Neural progenitor cell (in vitro differentiated cells): ENCODE data around the gene SPATA7. TPM values are rescaled to one million over a fixed set of nuclear protein-coding genes. Genes with fewer than 3 reads are reported as not detected.

Experiments used
- DNase-seq: peaks from one replicate; pipeline ENCODE4 v3.0.0-alpha.2; 2016; ENCODE audit warnings: low spot score
- H2AFZ ChIP-seq: fragments of 200-600 bp; sonication (generic); replicated peaks from 2 replicates; pipeline ENCODE4 v1.6.1; 2016; ENCODE audit warnings: antibody characterized with exemption
- H3F3A ChIP-seq: fragments of 200-600 bp; sonication (generic); 2 replicates; pipeline ENCODE4 v1.6.1; 2016; ENCODE audit warnings: antibody characterized with exemption, low read depth
- H3K27ac ChIP-seq: fragments of 200-600 bp; sonication (generic); 2 replicates; pipeline ENCODE4 v1.5.1; 2016; ENCODE audit warnings: mild to moderate bottlenecking
- H3K27me3 ChIP-seq: fragments of 200-600 bp; sonication (generic); 2 replicates; pipeline ENCODE4 v1.6.1; 2016; ENCODE audit warnings: mild to moderate bottlenecking, moderate library complexity
- H3K36me3 ChIP-seq: fragments of 200-600 bp; sonication (generic); 2 replicates; pipeline ENCODE4 v1.5.1; 2016
- H3K4me1 ChIP-seq: fragments of 200-600 bp; sonication (generic); 2 replicates; pipeline ENCODE4 v1.6.1; 2016; ENCODE audit warnings: mixed run types
- H3K4me2 ChIP-seq: fragments of 200-600 bp; sonication (generic); 2 replicates; pipeline ENCODE4 v1.6.1; 2016
- H3K4me3 ChIP-seq: fragments of 200-600 bp; sonication (generic); 2 replicates; pipeline ENCODE4 v1.5.1; 2016
- H3K79me2 ChIP-seq: fragments of 200-600 bp; sonication (generic); 2 replicates; pipeline ENCODE4 v1.6.1; 2016; ENCODE audit warnings: low read depth
- H3K9ac ChIP-seq: fragments of 200-600 bp; sonication (generic); 2 replicates; pipeline ENCODE4 v1.6.1; 2016
- H3K9me3 ChIP-seq: fragments of 200-600 bp; sonication (generic); 2 replicates; pipeline ENCODE4 v1.5.1; 2016; ENCODE audit warnings: low read depth
- H4K20me1 ChIP-seq: fragments of 200-600 bp; sonication (generic); 2 replicates; pipeline ENCODE4 v1.6.1; 2016; ENCODE audit warnings: low read depth
- H3K27ac Mint-ChIP-seq: 3 replicates; pipeline ENCODE4 v1.8.0; 2021; ENCODE audit warnings: mixed read lengths
- H3K27me3 Mint-ChIP-seq: 2 replicates; pipeline ENCODE4 v1.8.0; 2022; ENCODE audit warnings: low read depth, mild to moderate bottlenecking, inconsistent platforms, moderate library complexity, mixed read lengths; ENCODE audit not compliant: insufficient read depth
- H3K36me3 Mint-ChIP-seq: 3 replicates; pipeline ENCODE4 v1.8.0; 2021; ENCODE audit warnings: mixed read lengths
- H3K4me1 Mint-ChIP-seq: 3 replicates; pipeline ENCODE4 v1.8.0; 2021; ENCODE audit warnings: mixed read lengths
- H3K4me3 Mint-ChIP-seq: 3 replicates; pipeline ENCODE4 v1.8.0; 2021; ENCODE audit warnings: mild to moderate bottlenecking, moderate library complexity, mixed read lengths
- H3K9me3 Mint-ChIP-seq: 3 replicates; pipeline ENCODE4 v1.8.0; 2020; ENCODE audit warnings: mixed read lengths
- EZH2 ChIP-seq: fragments of 200-600 bp; sonication (generic); IDR thresholded peaks from 2 replicates; pipeline ENCODE4 v1.6.1; 2017; ENCODE audit warnings: antibody characterized with exemption, mild to moderate bottlenecking, moderate library complexity
- EZH2phosphoT487 ChIP-seq: fragments of 200-600 bp; sonication (generic); IDR thresholded peaks from 2 replicates; pipeline ENCODE4 v1.6.1; 2017; ENCODE audit warnings: antibody characterized with exemption
- total RNA-seq: library from RNA; depleted of rRNA; stranded (reverse); fragments of >200 nt; gene quantifications from 2 replicates; pipeline ENCODE4 v1.2.3, GENCODE V29; 2015; ENCODE audit warnings: low replicate concordance
- TF ChIP-seq, protein P1 (sequence below): fragments of 200-600 bp; sonication (generic); IDR thresholded peaks from 2 replicates; pipeline ENCODE4 v1.5.1; 2017; ENCODE audit warnings: antibody characterized with exemption, mild to moderate bottlenecking

SPATA7 gene
- total RNA-seq, 1 donor from 2014 or later, result 39.9 TPM

DNA sequence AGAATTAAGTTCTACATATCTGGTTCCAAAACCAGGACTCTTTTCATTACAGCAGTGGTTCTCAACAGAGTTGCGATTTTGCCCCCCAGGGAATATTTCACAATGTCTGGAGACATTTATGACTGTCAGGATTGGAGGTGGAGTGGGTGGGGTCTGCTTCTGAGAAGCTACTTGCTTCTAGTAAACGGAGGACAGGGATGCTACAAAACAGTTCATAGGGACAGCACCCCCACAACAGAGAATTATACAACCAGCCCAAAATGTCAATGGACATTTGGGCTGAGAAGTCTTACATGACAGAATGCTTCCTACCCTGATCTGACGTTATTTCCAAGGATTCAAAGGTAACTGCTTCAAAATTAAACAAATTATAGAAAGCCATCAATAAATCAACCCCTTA lies 739 bp upstream of the SPATA7 start:
- no peaks in the 10 kb centered on the region for H3K9me3 ChIP-seq
- peak; percentile 7 for DNase-seq
- H3K9me3 Mint-ChIP-seq, result no peaks in the 10 kb centered on the region
- peak overlapping the region; percentile 85 for H3K4me3 ChIP-seq
- no peaks in the 10 kb centered on the region for H3K36me3 ChIP-seq
- H3K4me1 ChIP-seq, result peaks cover 20% of the 10 kb centered on the region
- H3K36me3 Mint-ChIP-seq, result no peaks in the 10 kb centered on the region
- H3K4me1 Mint-ChIP-seq, result peaks cover 21% of the 10 kb centered on the region
- peak overlapping the region; percentile 79 for H3K4me2 ChIP-seq
- peaks cover 7% of the 10 kb centered on the region for H3K27me3 Mint-ChIP-seq
- H3K27me3 ChIP-seq, result peaks cover 7% of the 10 kb centered on the region
- H3F3A ChIP-seq, result peaks cover 10% of the 10 kb centered on the region
- no peak for TF ChIP-seq EZH2
- no peak for TF ChIP-seq EZH2phosphoT487
- TF ChIP-seq, protein P1, sequence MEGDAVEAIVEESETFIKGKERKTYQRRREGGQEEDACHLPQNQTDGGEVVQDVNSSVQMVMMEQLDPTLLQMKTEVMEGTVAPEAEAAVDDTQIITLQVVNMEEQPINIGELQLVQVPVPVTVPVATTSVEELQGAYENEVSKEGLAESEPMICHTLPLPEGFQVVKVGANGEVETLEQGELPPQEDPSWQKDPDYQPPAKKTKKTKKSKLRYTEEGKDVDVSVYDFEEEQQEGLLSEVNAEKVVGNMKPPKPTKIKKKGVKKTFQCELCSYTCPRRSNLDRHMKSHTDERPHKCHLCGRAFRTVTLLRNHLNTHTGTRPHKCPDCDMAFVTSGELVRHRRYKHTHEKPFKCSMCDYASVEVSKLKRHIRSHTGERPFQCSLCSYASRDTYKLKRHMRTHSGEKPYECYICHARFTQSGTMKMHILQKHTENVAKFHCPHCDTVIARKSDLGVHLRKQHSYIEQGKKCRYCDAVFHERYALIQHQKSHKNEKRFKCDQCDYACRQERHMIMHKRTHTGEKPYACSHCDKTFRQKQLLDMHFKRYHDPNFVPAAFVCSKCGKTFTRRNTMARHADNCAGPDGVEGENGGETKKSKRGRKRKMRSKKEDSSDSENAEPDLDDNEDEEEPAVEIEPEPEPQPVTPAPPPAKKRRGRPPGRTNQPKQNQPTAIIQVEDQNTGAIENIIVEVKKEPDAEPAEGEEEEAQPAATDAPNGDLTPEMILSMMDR, result no peak
- no peaks in the 10 kb centered on the region for H4K20me1 ChIP-seq
- peaks cover 16% of the 10 kb centered on the region for H3K79me2 ChIP-seq
- H3K9ac ChIP-seq, result no peak overlapping the region
- peak overlapping the region; percentile 96 for H3K4me3 Mint-ChIP-seq
- H3K27ac Mint-ChIP-seq, result peak overlapping the region; percentile 89
- no peak overlapping the region for H3K27ac ChIP-seq
- peak overlapping the region; percentile 71 for H2AFZ ChIP-seq

DNA sequence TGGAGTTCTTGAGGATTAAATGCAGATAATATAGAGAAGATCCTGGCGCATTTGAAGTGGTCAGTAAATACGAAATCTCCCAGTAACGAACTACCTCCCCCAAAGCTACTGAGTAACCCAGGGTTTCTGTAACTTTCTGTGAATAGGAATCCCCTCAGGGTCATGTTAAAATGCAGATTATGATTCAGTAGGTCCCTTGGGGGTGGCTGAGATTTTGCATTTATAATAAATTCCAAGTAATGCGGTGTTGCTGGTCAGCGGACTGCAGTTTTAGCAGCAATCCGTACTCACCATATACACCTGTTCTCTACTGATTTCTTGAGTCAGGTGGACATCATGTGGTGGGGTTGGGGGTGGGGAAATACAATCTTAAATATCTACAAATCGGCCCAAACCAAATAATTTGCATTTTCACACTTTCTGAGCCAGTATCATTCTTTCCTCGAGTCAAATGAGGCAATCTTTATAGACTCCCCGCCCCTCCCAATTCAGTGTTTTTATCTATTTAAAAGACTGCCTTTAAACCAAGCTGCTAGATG lies 868 bp downstream of the SPATA7 start:
- Mint-ChIP-seq H3K27ac (peak overlapping the region; percentile 98), H3K9me3 (no peaks in the 10 kb centered on the region), H3K4me3 (peak overlapping the region; percentile 96), H3K4me1 (peaks cover 15% of the 10 kb centered on the region), H3K27me3 (peaks cover 7% of the 10 kb centered on the region), H3K36me3 (no peaks in the 10 kb centered on the region)
- DNase-seq, result no peak
- peaks cover 16% of the 10 kb centered on the region for H3K79me2 ChIP-seq
- TF ChIP-seq EZH2phosphoT487 (no peak), EZH2 (no peak)
- TF ChIP-seq, protein P1, result no peak
- H3K4me1 ChIP-seq, result peaks cover 13% of the 10 kb centered on the region
- H3K9me3 ChIP-seq, result no peaks in the 10 kb centered on the region
- H3K36me3 ChIP-seq, result no peaks in the 10 kb centered on the region
- H3K27ac ChIP-seq, result no peak overlapping the region
- peak overlapping the region; percentile 85 for H3K4me3 ChIP-seq
- H3F3A ChIP-seq, result peaks cover 9% of the 10 kb centered on the region
- H4K20me1 ChIP-seq, result no peaks in the 10 kb centered on the region
- peak overlapping the region; percentile 79 for H3K4me2 ChIP-seq
- peak overlapping the region; percentile 46 for H3K9ac ChIP-seq
- H2AFZ ChIP-seq, result peak overlapping the region; percentile 97
- peaks cover 7% of the 10 kb centered on the region for H3K27me3 ChIP-seq

DNA sequence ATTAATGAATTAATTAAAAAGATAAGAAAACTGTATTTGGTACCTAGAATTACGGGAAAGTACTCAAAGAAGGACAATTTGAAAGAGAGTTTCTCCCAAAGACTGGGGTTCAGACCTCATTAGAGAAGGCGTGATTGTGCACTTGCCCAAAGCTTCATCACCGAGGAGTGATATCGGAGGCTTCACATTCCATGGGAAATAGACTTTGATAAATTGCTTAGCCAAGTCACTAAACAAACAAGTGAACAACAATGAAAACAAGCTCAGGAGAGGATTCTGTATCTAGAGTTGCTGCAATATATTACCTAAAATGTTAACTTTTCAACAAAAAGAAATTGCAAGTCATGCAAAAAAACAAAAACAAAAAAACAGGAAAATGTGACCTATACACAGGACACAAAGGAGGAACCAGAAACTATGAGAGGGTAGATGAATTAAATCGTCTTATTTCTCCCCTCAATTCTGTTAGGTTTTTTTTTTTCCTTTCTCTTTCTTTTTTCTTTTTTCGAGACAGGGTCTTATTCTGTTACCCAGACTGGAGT lies 3.4 kb downstream of the SPATA7 start:
- DNase-seq, result no peak
- H2AFZ ChIP-seq, result no peak overlapping the region
- H3K4me3 ChIP-seq, result no peak overlapping the region
- TF ChIP-seq EZH2phosphoT487, result no peak
- TF ChIP-seq, protein P1, result no peak
- no peak for TF ChIP-seq EZH2
- no peaks in the 10 kb centered on the region for H3K9me3 ChIP-seq
- H3K4me3 Mint-ChIP-seq, result no peak overlapping the region
- H3K9me3 Mint-ChIP-seq, result no peaks in the 10 kb centered on the region
- H3K36me3 Mint-ChIP-seq, result peaks cover 2% of the 10 kb centered on the region
- H3K4me1 ChIP-seq, result peaks cover 13% of the 10 kb centered on the region
- H3K27me3 ChIP-seq, result peaks cover 5% of the 10 kb centered on the region
- no peaks in the 10 kb centered on the region for H4K20me1 ChIP-seq
- peaks cover 16% of the 10 kb centered on the region for H3K79me2 ChIP-seq
- H3K27ac Mint-ChIP-seq, result no peak overlapping the region
- H3K36me3 ChIP-seq, result no peaks in the 10 kb centered on the region
- H3K27ac ChIP-seq, result no peak overlapping the region
- H3K4me2 ChIP-seq, result no peak overlapping the region
- H3K27me3 Mint-ChIP-seq, result peaks cover 7% of the 10 kb centered on the region
- peaks cover 15% of the 10 kb centered on the region for H3K4me1 Mint-ChIP-seq
- no peak overlapping the region for H3K9ac ChIP-seq
- peaks cover 9% of the 10 kb centered on the region for H3F3A ChIP-seq
